Fibroblast of pulmonary artery (primary cell): Measurements from ENCODE around the gene DPY19L1.
A peak's percentile ranks its signal among the peaks of the same experiment; 100 is the strongest.
"Not testable (repeated sequence)": the region's sequence is repeated elsewhere in the genome, so short reads cannot be mapped to it uniquely, and the experiment has no call there.

Source experiments
- DNase-seq: peaks from one replicate; pipeline ENCODE4 v3.0.0-alpha.2; 2010; ENCODE audit warnings: low read depth
- H3K4me3 ChIP-seq: replicated peaks from 2 replicates; pipeline ENCODE4 v1.5.1; 2011; ENCODE audit warnings: low read depth, mild to moderate bottlenecking, control low read depth, low read length, moderate library complexity
- CTCF ChIP-seq: IDR thresholded peaks from 2 replicates; pipeline ENCODE4 v1.5.1; 2011; ENCODE audit warnings: mild to moderate bottlenecking, control low read depth, low read length, inconsistent platforms; ENCODE audit errors: missing control alignments

DPY19L1 gene

GRCh38 chr7:34982371-34983019 lies 54.8 kb downstream of the DPY19L1 start:
- DNase-seq: no peak
- no peak overlapping the region for H3K4me3 ChIP-seq
- no peak for TF ChIP-seq CTCF

GRCh38 chr7:34979124-34979523 lies 58.2 kb downstream of the DPY19L1 start:
- H3K4me3 ChIP-seq, DNase-seq: not testable (repeated sequence)

GRCh38 chr7:34973400-34973760 lies 63.9 kb downstream of the DPY19L1 start:
- no peak for DNase-seq
- TF ChIP-seq CTCF: no peak
- H3K4me3 ChIP-seq: no peak overlapping the region

- DNase-seq, H3K4me3 ChIP-seq: not testable (repeated sequence)
These were observed 64.4 kb downstream of the DPY19L1 start for GRCh38 chr7:34972739-34973399.

- H3K4me3 ChIP-seq, DNase-seq: not testable (repeated sequence)
These were observed 69.5 kb downstream of the DPY19L1 start for GRCh38 chr7:34967818-34968217.

GRCh38 chr7:34966504-34966903 lies 70.8 kb downstream of the DPY19L1 start:
- not testable (repeated sequence) for H3K4me3 ChIP-seq, DNase-seq

- no peak for TF ChIP-seq CTCF
- no peak overlapping the region for H3K4me3 ChIP-seq
- no peak for DNase-seq
These were observed 79.3 kb downstream of the DPY19L1 start for GRCh38 chr7:34958021-34958420.

GRCh38 chr7:34952822-34953221 lies 84.5 kb downstream of the DPY19L1 start:
- TF ChIP-seq CTCF: no peak
- no peak overlapping the region for H3K4me3 ChIP-seq
- DNase-seq: no peak

- no peak for TF ChIP-seq CTCF
- no peak overlapping the region for H3K4me3 ChIP-seq
- DNase-seq: peak; percentile 13
These were observed 87.9 kb downstream of the DPY19L1 start for GRCh38 chr7:34949361-34949760.

- not testable (repeated sequence) for DNase-seq, H3K4me3 ChIP-seq
These were observed 89.9 kb downstream of the DPY19L1 start for GRCh38 chr7:34947427-34947826.
